Endothelial cell of umbilical vein (primary cell): ENCODE results near the gene MYL11. TPM values are rescaled to one million over a fixed set of nuclear protein-coding genes. Genes with fewer than 3 reads are reported as not detected.

Experiments
- BruUV-seq: library from RNA; stranded (reverse); fragments of 400-500 nt; replicated peaks from 2 replicates; lab custom pipeline; 2021; lab: Mats Ljungman, UMichigan
- CTCF ChIA-PET: fragments of 300-600, 350-600 bp; sonication (Branson Sonifier 250); formaldehyde crosslinking; loops from one replicate; lab custom pipeline; 2021; ENCODE audit warnings: antibody characterized with exemption, inconsistent platforms; lab: Charles Lee
- POLR2A ChIA-PET: fragments of 300-600, 350-600 bp; sonication (Branson Sonifier 250); formaldehyde crosslinking; loops from one replicate; lab custom pipeline; 2021; ENCODE audit warnings: antibody characterized with exemption, inconsistent platforms; lab: Charles Lee
- DNase-seq: peaks from one replicate; pipeline ENCODE4 v3.0.0-alpha.2; 2011; ENCODE audit warnings: low read depth, low spot score
- FAIRE-seq: peaks from 2 replicates; lab custom pipeline; 2011; peaks lifted over from hg19 to GRCh38; lab: Jason Lieb, UNC
- H2AFZ ChIP-seq: 2 replicates; pipeline ENCODE4 v1.6.0; 2012; ENCODE audit warnings: low read depth, low read length, control low read depth, inconsistent platforms
- H3K27ac ChIP-seq: 2 replicates; pipeline ENCODE4 v1.5.1; 2011; ENCODE audit warnings: low read depth, mild to moderate bottlenecking, control low read depth, low read length, moderate library complexity; ENCODE audit not compliant: insufficient read depth
- H3K27me3 ChIP-seq, 2 experiments: 2 replicates each; pipeline versions ENCODE4 v1.6.0 to v1.6.1; 2011; ENCODE audit warnings: low read length in 2 of 2, mixed read lengths in 1 of 2; ENCODE audit not compliant: control insufficient read depth in 2 of 2, insufficient read depth in 2 of 2
- H3K36me3 ChIP-seq, 2 experiments: 2 replicates in 1 of 2; 3 replicates in 1 of 2; pipeline ENCODE4 v1.5.1; 2011; ENCODE audit warnings: low read length in 2 of 2, mild to moderate bottlenecking in 1 of 2, moderate library complexity in 1 of 2; ENCODE audit not compliant: control insufficient read depth in 2 of 2, insufficient read depth in 2 of 2; ENCODE audit errors: extremely low read depth in 1 of 2
- H3K4me1 ChIP-seq: 3 replicates; pipeline ENCODE4 v1.5.1; 2011; ENCODE audit warnings: mild to moderate bottlenecking, low read length; ENCODE audit not compliant: control insufficient read depth, insufficient read depth; ENCODE audit errors: extremely low read depth
- H3K4me2 ChIP-seq: 2 replicates; pipeline ENCODE4 v1.6.1; 2011; ENCODE audit warnings: low read length, control low read depth, mixed read lengths; ENCODE audit not compliant: insufficient read depth
- H3K4me3 ChIP-seq, 3 experiments: fragments of 200-600 bp in 1 of 3; sonication (generic), shearing (Covaris generic) in 1 of 3; replicated peaks in 1 of 3; 2 replicates each; pipeline ENCODE4 v1.5.1; 2011 to 2016; ENCODE audit warnings: control low read depth in 3 of 3, low read length in 3 of 3, mild to moderate bottlenecking in 2 of 3, inconsistent platforms in 1 of 3, low read depth in 1 of 3, moderate library complexity in 1 of 3; ENCODE audit not compliant: insufficient read depth in 1 of 3
- H3K79me2 ChIP-seq: 2 replicates; pipeline ENCODE4 v1.6.0; 2012; ENCODE audit warnings: low read length, inconsistent platforms; ENCODE audit not compliant: control insufficient read depth, insufficient read depth
- H3K9ac ChIP-seq: replicated peaks from 2 replicates; pipeline ENCODE3; 2011; ENCODE audit warnings: low read length, control low read depth; ENCODE audit not compliant: insufficient read depth; ENCODE audit errors: extremely low read depth
- H3K9me1 ChIP-seq: replicated peaks from 3 replicates; pipeline ENCODE4 v1.6.0; 2011; ENCODE audit warnings: mild to moderate bottlenecking, low read length; ENCODE audit not compliant: control insufficient read depth, insufficient read depth; ENCODE audit errors: extremely low read depth
- H3K9me3 ChIP-seq: replicated peaks from 2 replicates; pipeline ENCODE4 v1.5.1; 2012; ENCODE audit warnings: low read length, inconsistent platforms; ENCODE audit not compliant: control insufficient read depth, insufficient read depth
- H4K20me1 ChIP-seq: replicated peaks from 2 replicates; pipeline ENCODE3; 2011; ENCODE audit warnings: mild to moderate bottlenecking, low read length; ENCODE audit not compliant: control insufficient read depth, insufficient read depth; ENCODE audit errors: extremely low read depth
- CTCF ChIP-seq, 2 donors: IDR thresholded peaks; 1 replicate in 1 of 2; 2 replicates in 1 of 2; pipeline ENCODE4 v1.5.1; 2011; ENCODE audit warnings: low read length in 2 of 2, mild to moderate bottlenecking in 2 of 2, moderate library complexity in 2 of 2, control low read depth in 1 of 2, inconsistent platforms in 1 of 2, low read depth in 1 of 2; ENCODE audit not compliant: insufficient read depth in 1 of 2; ENCODE audit errors: extremely low read depth in 1 of 2
- EZH2 ChIP-seq: IDR thresholded peaks from 2 replicates; pipeline ENCODE4 v1.6.1; 2012; ENCODE audit warnings: borderline replicate concordance, low read depth, mild to moderate bottlenecking, moderate library complexity, low read length, inconsistent platforms; ENCODE audit not compliant: severe bottlenecking
- FOS ChIP-seq: IDR thresholded peaks from 2 replicates; pipeline ENCODE4 v1.6.1; 2011; ENCODE audit warnings: mild to moderate bottlenecking, low read length, moderate library complexity, borderline replicate concordance; ENCODE audit not compliant: insufficient read depth
- GATA2 ChIP-seq: IDR thresholded peaks from 2 replicates; pipeline ENCODE4 v1.7.0; 2011; ENCODE audit warnings: low read depth, mild to moderate bottlenecking, moderate library complexity, mixed read lengths, low read length; ENCODE audit not compliant: insufficient read length, insufficient read depth
- JUN ChIP-seq: IDR thresholded peaks from 2 replicates; pipeline ENCODE4 v1.6.1; 2011; ENCODE audit warnings: borderline replicate concordance, low read depth; ENCODE audit not compliant: insufficient read length, insufficient read depth
- MYC ChIP-seq: IDR thresholded peaks from one replicate; pipeline ENCODE4 v1.6.1; 2011; ENCODE audit warnings: mild to moderate bottlenecking, low read depth, low read length
- POLR2A ChIP-seq: IDR thresholded peaks from 2 replicates; pipeline ENCODE4 v1.6.1; 2012; ENCODE audit warnings: low read depth, mild to moderate bottlenecking, control low read depth, low read length
- POLR2AphosphoS5 ChIP-seq: IDR thresholded peaks from 2 replicates; pipeline ENCODE4 v1.6.1; 2012; ENCODE audit warnings: low read depth, mild to moderate bottlenecking, control low read depth, low read length, moderate library complexity; ENCODE audit not compliant: insufficient read depth
- dilution Hi-C: fragments of 300-500 bp; cut with MboI; formaldehyde crosslinking; loops from one replicate; pipeline ENCODE4 v1.15.0; 2019; ENCODE audit warnings: low sequenced_read_pairs; ENCODE audit not compliant: extremely low pct_ligation_motif_present
- intact Hi-C: fragments of 100-400 bp; cut with micrococcal nuclease; formaldehyde crosslinking; loops from one replicate; pipeline ENCODE4 v1.10.0; 2022
- polyA plus RNA-seq, 4 experiments: library from polyadenylated mRNA; depleted of rRNA in 3 of 4; stranded (reverse) in 3 of 4; unstranded in 1 of 4; fragments of >200 nt; gene quantifications; 2 replicates each; pipeline versions ENCODE4 v1.2.1 to v1.2.3, GENCODE V29; 2011 to 2012; ENCODE audit warnings: missing spikeins in 1 of 4
- total RNA-seq: library from RNA; stranded (reverse); gene quantifications from 2 replicates; pipeline ENCODE4 v1.2.3, GENCODE V29; 2021
- TF ChIP-seq, protein P1 (sequence below): IDR thresholded peaks from 2 replicates; pipeline ENCODE4 v1.6.1; 2011; ENCODE audit not compliant: insufficient read depth, insufficient read length

MYL11 gene
- total and polyA plus RNA-seq, 2 donors (not counting 3 experiments of a cell fraction or from before 2014, with no cell fraction given) = 1.3 TPM; not detected in 1

- ChIA-PET POLR2A (no interaction called here), CTCF (interaction anchor here (1.8 kb wide), 1 partner anchor 48 kb away, joined by 5 read pairs; no protein-coding TSS in a partner anchor)
- no TSS peak for BruUV-seq
- H3K9me3 ChIP-seq = no peaks in the 10 kb centered on the region
- no peak for FAIRE-seq
- H3K79me2 ChIP-seq = peaks cover 43% of the 10 kb centered on the region
- H3K9me1 ChIP-seq = no peaks in the 10 kb centered on the region
- H3K9ac ChIP-seq = no peak overlapping the region
- intact Hi-C loops = no loop called here
- no peak overlapping the region for H2AFZ ChIP-seq
- no peak overlapping the region for H3K27ac ChIP-seq
- no peaks in the 10 kb centered on the region for H3K27me3 ChIP-seq
- no peaks in the 10 kb centered on the region for H4K20me1 ChIP-seq
- no peak overlapping the region for H3K4me3 ChIP-seq
- H3K4me2 ChIP-seq = no peak overlapping the region
- H3K36me3 ChIP-seq = peaks cover 2 to 34% of the 10 kb centered on the region in 2 experiments
- H3K4me1 ChIP-seq = no peaks in the 10 kb centered on the region
- TF ChIP-seq FOS (no peak), POLR2AphosphoS5 (no peak), CTCF (IDR thresholded peaks at IDR 0.05; ENCODE audit: extremely low read depth in 1 of 2, insufficient read depth in 1 of 2, low read depth in 1 of 2, low read length in 2 of 2) (no peak), JUN (no peak), EZH2 (no peak), GATA2 (no peak), POLR2A (no peak), MYC (no peak)
- TF ChIP-seq, protein P1, sequence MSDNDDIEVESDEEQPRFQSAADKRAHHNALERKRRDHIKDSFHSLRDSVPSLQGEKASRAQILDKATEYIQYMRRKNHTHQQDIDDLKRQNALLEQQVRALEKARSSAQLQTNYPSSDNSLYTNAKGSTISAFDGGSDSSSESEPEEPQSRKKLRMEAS = no peak
- no peak for DNase-seq
- dilution Hi-C loops = no loop called here
Observed at GRCh38 chr16:30361180-30361579, 13.4 kb upstream of the MYL11 start.
